SH-SY5Y (cell line): ENCODE results near the gene AFM.

Experiments
- GATA2 ChIP-seq: IDR thresholded peaks from 2 replicates; pipeline ENCODE4 v1.6.1; 2011; ENCODE audit warnings: mild to moderate bottlenecking, low read depth, low read length
- GATA3 ChIP-seq: IDR thresholded peaks from 2 replicates; pipeline ENCODE4 v1.6.1; 2011; ENCODE audit warnings: low read depth, mild to moderate bottlenecking, low read length, moderate library complexity

Gene AFM

GRCh38 chr4:73507541-73507940 lies 26.0 kb downstream of the AFM start:
- TF ChIP-seq GATA2: no peak
- no peak for TF ChIP-seq GATA3

GRCh38 chr4:73508651-73509050 lies 27.1 kb downstream of the AFM start:
- TF ChIP-seq GATA2: no peak
- TF ChIP-seq GATA3: no peak

GRCh38 chr4:73518340-73518739 lies 36.8 kb downstream of the AFM start:
- TF ChIP-seq GATA3 (no peak), GATA2 (no peak)

GRCh38 chr4:73520821-73521220 lies 39.3 kb downstream of the AFM start:
- TF ChIP-seq GATA2 (no peak), GATA3 (no peak)

- TF ChIP-seq GATA2: no peak
- TF ChIP-seq GATA3: no peak
Observed at GRCh38 chr4:73523126-73523525, 41.6 kb downstream of the AFM start.

- TF ChIP-seq GATA2 (no peak), GATA3 (no peak)
Observed at GRCh38 chr4:73525611-73526010, 44.1 kb downstream of the AFM start.

GRCh38 chr4:73527196-73527595 lies 45.7 kb downstream of the AFM start:
- TF ChIP-seq GATA2 (no peak), GATA3 (no peak)

- TF ChIP-seq GATA3 (no peak), GATA2 (no peak)
Observed at GRCh38 chr4:73528171-73528570, 46.6 kb downstream of the AFM start.

- no peak for TF ChIP-seq GATA2
- no peak for TF ChIP-seq GATA3
Observed at GRCh38 chr4:73533515-73534422, 52.2 kb downstream of the AFM start.

GRCh38 chr4:73538162-73538561 lies 56.6 kb downstream of the AFM start:
- TF ChIP-seq GATA2 (no peak), GATA3 (no peak)

GRCh38 chr4:73539386-73539785 lies 57.8 kb downstream of the AFM start:
- TF ChIP-seq GATA2 (no peak), GATA3 (no peak)

GRCh38 chr4:73540826-73541225 lies 59.3 kb downstream of the AFM start:
- TF ChIP-seq GATA3 (no peak), GATA2 (no peak)

- no peak for TF ChIP-seq GATA3
- TF ChIP-seq GATA2: no peak
Observed at GRCh38 chr4:73541251-73541650, 59.7 kb downstream of the AFM start.

- no peak for TF ChIP-seq GATA3
- no peak for TF ChIP-seq GATA2
Observed at GRCh38 chr4:73544620-73545019, 63.1 kb downstream of the AFM start.
